CD4-positive, alpha-beta T cell (primary cell): ENCODE data around the gene BMPR2. TPM values are rescaled to one million over a fixed set of nuclear protein-coding genes. Genes with fewer than 3 reads are reported as not detected.

ENCODE experiments used
- ATAC-seq: fragments of 200-7000 bp; cut with Tn5 transposase; one replicate; pipeline ENCODE4 v1.10.0; 2022; ENCODE audit warnings: mild to moderate bottlenecking; ENCODE audit not compliant: poor library complexity
- CTCF ChIA-PET: fragments of 350-600 bp; sonication (Branson Sonifier 250); formaldehyde crosslinking; loops from one replicate; lab custom pipeline; 2021; ENCODE audit warnings: antibody characterized with exemption, inconsistent platforms; lab: Charles Lee
- POLR2A ChIA-PET: fragments of 350-600 bp; sonication (Branson Sonifier 250); formaldehyde crosslinking; loops from one replicate; lab custom pipeline; 2021; ENCODE audit warnings: antibody characterized with exemption, inconsistent platforms; lab: Charles Lee
- DNase-seq, 14 experiments: peaks; one replicate each; pipeline ENCODE4 v3.0.0-alpha.2; 2013 to 2020; ENCODE audit warnings: mixed read lengths in 2 of 14
- H3K27ac ChIP-seq, 2 donors: one replicate each; pipeline versions ENCODE4 v1.5.1 to v1.7.0; 2013; ENCODE audit warnings: low read length in 2 of 2, low read depth in 1 of 2, mild to moderate bottlenecking in 1 of 2
- H3K27me3 ChIP-seq, 2 experiments: 1 replicate in 1 of 2; 2 replicates in 1 of 2; pipeline versions ENCODE4 v1.6.1 to v1.7.0; 2013; ENCODE audit warnings: low read length in 2 of 2, control low read depth in 1 of 2, mild to moderate bottlenecking in 1 of 2, moderate library complexity in 1 of 2; ENCODE audit not compliant: insufficient read depth in 2 of 2, control insufficient read depth in 1 of 2
- H3K36me3 ChIP-seq: one replicate; pipeline ENCODE4 v1.6.1; 2013; ENCODE audit warnings: low read length, control low read depth; ENCODE audit not compliant: insufficient read depth
- H3K4me1 ChIP-seq: one replicate; pipeline ENCODE4 v1.6.1; 2013; ENCODE audit warnings: low read length, control low read depth; ENCODE audit not compliant: insufficient read depth
- H3K4me3 ChIP-seq: one replicate; pipeline ENCODE4 v1.5.1; 2013; ENCODE audit warnings: mild to moderate bottlenecking, low read length, moderate library complexity
- H3K9me3 ChIP-seq, 2 experiments: 1 replicate in 1 of 2; 2 replicates in 1 of 2; pipeline versions ENCODE4 v1.6.1 to v1.7.0; 2013; ENCODE audit warnings: low read length in 2 of 2, mild to moderate bottlenecking in 2 of 2, control low read depth in 1 of 2, moderate library complexity in 1 of 2; ENCODE audit not compliant: control insufficient read depth in 1 of 2, insufficient read depth in 1 of 2
- H3K27ac Mint-ChIP-seq: one replicate; pipeline ENCODE4 v1.8.0; 2020; ENCODE audit warnings: mixed read lengths
- H3K27me3 Mint-ChIP-seq: one replicate; pipeline ENCODE4 v1.8.0; 2021; ENCODE audit warnings: mixed read lengths
- H3K36me3 Mint-ChIP-seq: one replicate; pipeline ENCODE4 v1.8.0; 2021; ENCODE audit warnings: low read depth, mixed read lengths
- H3K4me1 Mint-ChIP-seq: one replicate; pipeline ENCODE4 v1.8.0; 2021; ENCODE audit warnings: low read depth, mixed read lengths
- H3K4me3 Mint-ChIP-seq: one replicate; pipeline ENCODE4 v1.8.0; 2020; ENCODE audit warnings: mild to moderate bottlenecking, mixed read lengths
- H3K9me3 Mint-ChIP-seq: one replicate; pipeline ENCODE4 v1.8.0; 2020; ENCODE audit warnings: mixed read lengths
- intact Hi-C, 2 experiments: fragments of 100-400 bp; cut with DNase I in 1 of 2; cut with micrococcal nuclease in 1 of 2; formaldehyde crosslinking; loops; one replicate each; pipeline versions ENCODE4 v1.15.1 to v1.9.0; 2023 to 2025; cut with DNase I, micrococcal nuclease
- total RNA-seq, 174 experiments: library from RNA in 2 of 174; stranded (reverse) in 2 of 174; gene quantifications; one replicate each; pipeline ENCODE4 v1.2.3 and lab custom pipeline; 2021 to 2026
- TF ChIP-seq, protein P1 (sequence below): fragments of 200-600 bp; IDR thresholded peaks from one replicate; pipeline ENCODE4 v1.8.0; 2022; ENCODE audit warnings: antibody characterized with exemption, mild to moderate bottlenecking

The BMPR2 gene
- total RNA-seq, 2 experiments from 2014 or later = 12.7 to 12.8 TPM

DNA sequence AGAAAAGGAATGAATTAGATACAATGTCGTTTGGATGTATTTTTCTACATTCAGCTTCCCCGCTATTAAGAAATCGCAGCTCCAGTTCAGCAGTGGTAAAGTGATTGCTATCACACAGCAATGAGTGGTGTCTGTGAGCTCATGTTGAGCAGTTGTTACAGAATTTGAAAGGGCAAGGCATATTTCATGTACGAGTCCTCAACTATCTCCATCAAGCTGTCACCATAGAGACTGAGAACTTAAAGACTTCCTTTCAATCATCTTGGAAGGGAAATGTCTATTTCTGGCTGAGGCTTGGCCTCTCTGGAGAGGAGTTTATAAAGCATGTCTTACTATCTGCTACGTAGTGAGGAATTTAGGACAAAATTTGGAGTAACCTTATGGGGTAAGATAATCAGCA is 234.3 kb downstream of the BMPR2 start:
- Histone ChIP-seq H3K4me1 (no peaks in the 10 kb centered on the region), H3K4me3 (no peak overlapping the region), H3K27ac (no peak overlapping the region), H3K9me3 (no peaks in the 10 kb centered on the region), H3K36me3 (no peaks in the 10 kb centered on the region), H3K27me3 (no peaks in the 10 kb centered on the region)
- ChIA-PET POLR2A (interaction anchor here (0.6 kb wide), 1 partner anchor 222 kb away, joined by 3 read pairs; no protein-coding TSS in a partner anchor), CTCF (no interaction called here)
- TF ChIP-seq, protein P1, sequence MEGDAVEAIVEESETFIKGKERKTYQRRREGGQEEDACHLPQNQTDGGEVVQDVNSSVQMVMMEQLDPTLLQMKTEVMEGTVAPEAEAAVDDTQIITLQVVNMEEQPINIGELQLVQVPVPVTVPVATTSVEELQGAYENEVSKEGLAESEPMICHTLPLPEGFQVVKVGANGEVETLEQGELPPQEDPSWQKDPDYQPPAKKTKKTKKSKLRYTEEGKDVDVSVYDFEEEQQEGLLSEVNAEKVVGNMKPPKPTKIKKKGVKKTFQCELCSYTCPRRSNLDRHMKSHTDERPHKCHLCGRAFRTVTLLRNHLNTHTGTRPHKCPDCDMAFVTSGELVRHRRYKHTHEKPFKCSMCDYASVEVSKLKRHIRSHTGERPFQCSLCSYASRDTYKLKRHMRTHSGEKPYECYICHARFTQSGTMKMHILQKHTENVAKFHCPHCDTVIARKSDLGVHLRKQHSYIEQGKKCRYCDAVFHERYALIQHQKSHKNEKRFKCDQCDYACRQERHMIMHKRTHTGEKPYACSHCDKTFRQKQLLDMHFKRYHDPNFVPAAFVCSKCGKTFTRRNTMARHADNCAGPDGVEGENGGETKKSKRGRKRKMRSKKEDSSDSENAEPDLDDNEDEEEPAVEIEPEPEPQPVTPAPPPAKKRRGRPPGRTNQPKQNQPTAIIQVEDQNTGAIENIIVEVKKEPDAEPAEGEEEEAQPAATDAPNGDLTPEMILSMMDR = no peak
- H3K27me3 Mint-ChIP-seq = no peaks in the 10 kb centered on the region
- H3K4me3 Mint-ChIP-seq = no peak overlapping the region
- peaks cover 7% of the 10 kb centered on the region for H3K4me1 Mint-ChIP-seq
- no peak overlapping the region for H3K27ac Mint-ChIP-seq
- intact Hi-C loops = no loop called here
- H3K9me3 Mint-ChIP-seq = no peaks in the 10 kb centered on the region
- ATAC-seq (no peak), DNase-seq (no peak)
- no peaks in the 10 kb centered on the region for H3K36me3 Mint-ChIP-seq

DNA sequence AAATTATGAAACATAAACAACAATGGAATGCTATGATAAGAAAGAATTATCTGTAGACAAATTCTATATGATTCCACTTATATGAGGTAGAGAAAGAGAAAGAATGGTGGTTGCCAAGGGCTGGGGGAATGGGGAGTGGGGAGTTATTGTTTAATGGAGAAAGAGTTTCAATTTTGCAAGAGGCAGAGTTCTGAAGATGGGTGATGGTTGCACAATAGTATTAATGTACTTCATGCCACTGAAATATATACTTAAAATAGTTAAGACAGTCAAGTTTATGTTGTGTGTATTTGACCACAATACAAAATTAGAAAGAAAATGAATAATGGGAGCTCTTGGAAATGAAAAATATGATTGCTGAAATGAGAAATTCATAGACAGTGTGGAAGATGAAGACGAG is 236.0 kb downstream of the BMPR2 start:
- DNase-seq (no peak), ATAC-seq (no peak)
- no peak overlapping the region for H3K27ac ChIP-seq
- H3K36me3 ChIP-seq = no peaks in the 10 kb centered on the region
- Mint-ChIP-seq H3K27me3 (no peaks in the 10 kb centered on the region), H3K36me3 (no peaks in the 10 kb centered on the region), H3K4me1 (peaks cover 7% of the 10 kb centered on the region), H3K27ac (no peak overlapping the region), H3K9me3 (no peaks in the 10 kb centered on the region), H3K4me3 (no peak overlapping the region)
- TF ChIP-seq, protein P1 = no peak
- H3K4me3 ChIP-seq = no peak overlapping the region
- no peaks in the 10 kb centered on the region for H3K4me1 ChIP-seq
- ChIA-PET POLR2A (no interaction called here), CTCF (no interaction called here)
- intact Hi-C loops = no loop called here
- no peaks in the 10 kb centered on the region for H3K9me3 ChIP-seq
- no peaks in the 10 kb centered on the region for H3K27me3 ChIP-seq

DNA sequence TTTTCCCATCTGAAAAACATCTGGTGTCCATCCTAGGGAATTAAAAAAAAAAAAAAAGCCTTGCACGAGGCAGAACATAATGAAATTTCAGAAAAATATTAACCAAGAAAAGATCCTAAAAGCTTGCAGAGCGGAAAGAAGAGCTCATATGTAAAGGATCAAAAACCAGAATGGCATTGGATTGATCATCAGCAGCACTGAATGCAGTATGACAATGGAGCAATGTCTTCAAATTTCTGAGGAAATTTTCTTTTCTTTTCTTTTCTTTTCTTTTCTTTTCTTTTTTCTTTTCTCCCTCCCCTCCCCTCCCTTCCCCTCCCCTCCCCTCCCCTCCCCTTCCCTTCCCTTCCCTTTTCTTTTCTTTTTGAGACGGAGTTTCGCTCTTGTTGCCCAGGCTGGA is 237.4 kb downstream of the BMPR2 start:
- Histone ChIP-seq H3K36me3 (no peaks in the 10 kb centered on the region), H3K4me1 (no peaks in the 10 kb centered on the region), H3K27ac (no peak overlapping the region), H3K27me3 (no peaks in the 10 kb centered on the region), H3K4me3 (no peak overlapping the region), H3K9me3 (no peaks in the 10 kb centered on the region)
- DNase-seq (no peak), ATAC-seq (no peak)
- no peak overlapping the region for H3K4me3 Mint-ChIP-seq
- intact Hi-C loops = no loop called here
- H3K36me3 Mint-ChIP-seq = no peaks in the 10 kb centered on the region
- TF ChIP-seq, protein P1 = no peak
- no peak overlapping the region for H3K27ac Mint-ChIP-seq
- H3K27me3 Mint-ChIP-seq = no peaks in the 10 kb centered on the region
- H3K4me1 Mint-ChIP-seq = peaks cover 7% of the 10 kb centered on the region
- no peaks in the 10 kb centered on the region for H3K9me3 Mint-ChIP-seq
- ChIA-PET CTCF (no interaction called here), POLR2A (no interaction called here)

Other genes with a start within 250 kb of the BMPR2 start
- gene SUMO1, start 137.7 kb upstream of the BMPR2 start, total RNA-seq = 10 to 100 TPM; 72.1 to 72.9 TPM
- gene NOP58, start 110.6 kb upstream of the BMPR2 start, total RNA-seq = 100 to 1,000 TPM; 280 to 288 TPM